Adrenal gland (tissue), 12 donors: Measurements from ENCODE around the gene ZNF358. TPM values are rescaled to one million over a fixed set of nuclear protein-coding genes. Genes with fewer than 3 reads are reported as not detected.

Experiments used
- DNase-seq, 7 donors: peaks; one replicate each; pipeline ENCODE4 v3.0.0-alpha.2; 2019 to 2020
- H3K27ac ChIP-seq, 5 donors: fragments of 200-600 bp; sonication (generic) in 4 of 5; 1 replicate in 3 of 5; 2 replicates in 2 of 5; pipeline versions ENCODE4 v1.5.1 to v1.8.0; 2016 to 2020; ENCODE audit warnings: mild to moderate bottlenecking in 1 of 5
- H3K27me3 ChIP-seq: fragments of 200-600 bp; 2 replicates; pipeline ENCODE4 v1.8.0; 2021
- H3K36me3 ChIP-seq, 2 donors: fragments of 200-600 bp; replicated peaks in 1 of 2; 1 replicate in 1 of 2; 2 replicates in 1 of 2; pipeline versions ENCODE4 v1.5.1 to v1.8.0; 2018 to 2022
- H3K4me1 ChIP-seq, 2 donors: fragments of 200-600 bp; replicated peaks in 1 of 2; 1 replicate in 1 of 2; 2 replicates in 1 of 2; pipeline versions ENCODE4 v1.5.1 to v1.8.0; 2018 to 2021
- H3K4me3 ChIP-seq, 4 donors: fragments of 200-600 bp; sonication (generic) in 3 of 4; one replicate each; pipeline ENCODE4 v1.5.1; 2016 to 2018
- H3K9me3 ChIP-seq, 3 donors: fragments of 200-600 bp; sonication (generic) in 1 of 3; replicated peaks in 1 of 3; 1 replicate in 2 of 3; 2 replicates in 1 of 3; pipeline versions ENCODE4 v1.5.1 to v1.8.0; 2016 to 2021
- POLR2A ChIP-seq, 2 donors: fragments of 450-650 bp; IDR thresholded peaks; one replicate each; pipeline ENCODE4 v1.6.1; 2017; ENCODE audit warnings: antibody characterized with exemption in 2 of 2, mild to moderate bottlenecking in 2 of 2, moderate library complexity in 1 of 2
- WGBS, 4 donors: extraction: QIAGEN DNeasy Blood & Tissue Kit in 2 of 4; methylation state at CpG; one replicate each; pipeline versions ENCODE4 v1.1.5 to v1.1.7; 2013 to 2017; 5-methylcytosine and 5-hydroxymethylcytosine counted together
- intact Hi-C, 2 donors: fragments of 100-400 bp; cut with DNase I; formaldehyde crosslinking; loops; one replicate each; pipeline versions ENCODE4 v1.14.1 to v1.15.0; 2022 to 2023
- polyA plus RNA-seq, 3 donors: library from polyadenylated mRNA; stranded (reverse); fragments of 200-250 nt in 2 of 3; fragments of 350-450 nt in 1 of 3; fragmentation: Illumina TruSeq in 1 of 3; extraction: RNeasy Lipid Tissue Mini Kit (QIAGEN cat#74804) in 1 of 3; gene quantifications; one replicate each; pipeline ENCODE4 v1.2.3, GENCODE V29; 2013 to 2014
- total RNA-seq, 9 donors: library from RNA; depleted of rRNA in 4 of 9; stranded (reverse); fragments of >200 nt in 4 of 9; fragments of 120-200 nt in 1 of 9; fragmentation: NEBNext Ultra II Directional in 1 of 9; extraction: Animal tissue kit (Norgen Biotek cat#: 25700) in 1 of 9; gene quantifications; one replicate each; pipeline versions ENCODE4 v1.1.0 to v1.2.4, GENCODE V29; 2013 to 2023
- TF ChIP-seq, protein P1 (sequence below), 6 experiments: fragments of 450-650 bp in 4 of 6; fragments of 200-600 bp in 2 of 6; sonication (generic) in 1 of 6; IDR thresholded peaks; 1 replicate in 5 of 6; 2 replicates in 1 of 6; pipeline versions ENCODE4 v1.5.1 to v1.8.0; 2016 to 2021; ENCODE audit warnings: antibody characterized with exemption in 6 of 6, mild to moderate bottlenecking in 2 of 6, moderate library complexity in 1 of 6
- donor health status: healthy with polysubstance abuse.
- donor health status: Bipolar disorder and iron deficiency.
- donor health status: DM: yes; HTN: yes; CAD: no.
- donor health status: DM: no; HTN: no; CAD: no.
- donor health status: DM: no; HTN: no; CAD: no.
- donor health status: DM: yes; HTN: yes; CAD: no.

ZNF358 gene
- total and polyA plus RNA-seq, 12 donors: 12.8 to 197 (median 101) TPM

DNA sequence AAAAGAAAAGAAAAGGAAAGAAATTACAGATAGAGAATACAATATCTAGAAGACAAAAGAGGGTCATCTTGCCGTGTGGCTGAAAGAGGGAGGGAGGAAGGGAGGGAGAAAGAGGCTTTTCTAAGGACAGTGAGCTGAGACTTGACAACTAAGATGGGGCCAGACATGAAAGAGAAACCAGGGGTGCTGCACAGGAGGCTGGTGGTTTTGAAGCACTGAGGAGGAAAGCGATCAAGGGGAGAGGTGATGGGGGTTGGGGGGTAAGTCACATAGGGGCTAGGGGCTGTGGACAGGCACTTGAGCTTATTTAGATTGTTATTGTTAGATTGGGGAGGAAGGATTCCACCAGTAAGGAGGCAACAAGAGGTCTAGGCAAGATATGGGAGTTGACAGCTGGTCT, 36.9 kb downstream of the ZNF358 start:
- no peak overlapping the region for H3K27ac ChIP-seq
- intact Hi-C loops: no loop called here
- peaks cover 0 to 38% of the 10 kb centered on the region in 2 donors for H3K36me3 ChIP-seq
- no peak for DNase-seq
- TF ChIP-seq POLR2A (IDR thresholded peaks at IDR 0.05): no peak
- TF ChIP-seq, protein P1, sequence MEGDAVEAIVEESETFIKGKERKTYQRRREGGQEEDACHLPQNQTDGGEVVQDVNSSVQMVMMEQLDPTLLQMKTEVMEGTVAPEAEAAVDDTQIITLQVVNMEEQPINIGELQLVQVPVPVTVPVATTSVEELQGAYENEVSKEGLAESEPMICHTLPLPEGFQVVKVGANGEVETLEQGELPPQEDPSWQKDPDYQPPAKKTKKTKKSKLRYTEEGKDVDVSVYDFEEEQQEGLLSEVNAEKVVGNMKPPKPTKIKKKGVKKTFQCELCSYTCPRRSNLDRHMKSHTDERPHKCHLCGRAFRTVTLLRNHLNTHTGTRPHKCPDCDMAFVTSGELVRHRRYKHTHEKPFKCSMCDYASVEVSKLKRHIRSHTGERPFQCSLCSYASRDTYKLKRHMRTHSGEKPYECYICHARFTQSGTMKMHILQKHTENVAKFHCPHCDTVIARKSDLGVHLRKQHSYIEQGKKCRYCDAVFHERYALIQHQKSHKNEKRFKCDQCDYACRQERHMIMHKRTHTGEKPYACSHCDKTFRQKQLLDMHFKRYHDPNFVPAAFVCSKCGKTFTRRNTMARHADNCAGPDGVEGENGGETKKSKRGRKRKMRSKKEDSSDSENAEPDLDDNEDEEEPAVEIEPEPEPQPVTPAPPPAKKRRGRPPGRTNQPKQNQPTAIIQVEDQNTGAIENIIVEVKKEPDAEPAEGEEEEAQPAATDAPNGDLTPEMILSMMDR (IDR thresholded peaks at IDR 0.05): no peak
- 43 to 97% (median 70%) methylated on average over 2 of the region's 2 CpGs for WGBS, 4 donors
- H3K4me3 ChIP-seq: no peak overlapping the region
- no peaks in the 10 kb centered on the region for H3K4me1 ChIP-seq
- no peaks in the 10 kb centered on the region for H3K9me3 ChIP-seq
- H3K27me3 ChIP-seq: no peaks in the 10 kb centered on the region

DNA sequence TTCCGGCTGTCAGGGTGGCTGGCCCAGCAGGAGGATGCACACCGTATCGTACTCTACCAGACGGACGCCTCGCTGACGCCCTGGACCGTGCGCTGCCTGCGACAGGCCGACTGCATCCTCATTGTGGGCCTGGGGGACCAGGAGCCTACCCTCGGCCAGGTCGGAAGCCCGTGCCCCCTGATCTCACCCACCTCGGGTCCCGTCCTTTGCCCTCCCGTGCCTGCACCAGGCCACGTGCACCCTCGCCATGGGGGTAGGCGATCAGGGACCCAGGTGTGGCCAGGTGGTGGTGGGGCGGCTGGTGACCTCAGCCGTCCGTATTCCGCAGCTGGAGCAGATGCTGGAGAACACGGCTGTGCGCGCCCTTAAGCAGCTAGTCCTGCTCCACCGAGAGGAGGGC, 38.7 kb downstream of the ZNF358 start:
- Histone ChIP-seq H3K27ac (no peak overlapping the region), H3K9me3 (no peaks in the 10 kb centered on the region), H3K27me3 (no peaks in the 10 kb centered on the region), H3K4me3 (no peak overlapping the region), H3K4me1 (no peaks in the 10 kb centered on the region), H3K36me3 (peaks cover 0 to 55% of the 10 kb centered on the region in 2 donors)
- TF ChIP-seq, protein P1 (IDR thresholded peaks at IDR 0.05): no peak
- no peak for TF ChIP-seq POLR2A (IDR thresholded peaks at IDR 0.05)
- 88 to 100% (median 91%) methylated on average over 2 to 28 of the region's 28 CpGs for WGBS, 4 donors
- intact Hi-C loops: no loop called here
- no peak for DNase-seq

DNA sequence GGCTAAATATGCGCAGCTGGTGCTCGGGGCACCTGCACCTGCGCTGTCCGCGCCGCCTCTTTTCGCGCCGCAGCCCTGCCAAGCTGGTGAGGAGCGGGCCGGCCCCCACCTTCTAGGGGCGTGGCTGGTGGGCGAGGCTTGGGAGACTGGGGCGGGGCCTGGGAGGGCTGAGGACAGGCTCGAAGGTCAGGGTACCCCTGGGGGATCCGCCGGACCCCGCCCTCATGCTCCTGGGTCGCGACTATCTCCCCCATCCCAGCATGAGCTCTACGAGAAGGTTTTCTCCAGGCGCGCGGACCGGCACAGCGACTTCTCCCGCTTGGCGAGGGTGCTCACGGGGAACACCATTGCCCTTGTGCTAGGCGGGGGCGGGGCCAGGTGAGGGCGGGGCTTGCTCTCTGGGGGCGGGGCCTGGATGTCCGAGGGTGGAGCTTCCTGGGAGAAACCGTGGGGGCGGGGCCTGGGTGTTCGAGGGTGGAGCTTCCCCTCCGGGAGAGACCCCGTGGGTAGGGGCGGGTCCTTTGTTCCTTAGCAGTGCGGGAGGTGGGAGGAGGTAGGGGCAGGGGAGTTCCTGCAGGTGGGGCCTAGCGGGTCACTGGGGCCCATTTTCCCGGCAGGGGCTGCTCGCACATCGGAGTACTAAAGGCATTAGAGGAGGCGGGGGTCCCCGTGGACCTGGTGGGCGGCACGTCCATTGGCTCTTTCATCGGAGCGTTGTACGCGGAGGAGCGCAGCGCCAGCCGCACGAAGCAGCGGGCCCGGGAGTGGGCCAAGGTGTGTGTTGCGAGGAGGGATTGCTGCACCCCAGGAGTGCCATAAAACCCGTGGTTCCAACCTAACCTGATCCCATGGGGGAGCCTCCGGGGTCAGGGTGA, 39.3 kb downstream of the ZNF358 start:
- Histone ChIP-seq H3K4me3 (no peak overlapping the region), H3K4me1 (no peaks in the 10 kb centered on the region), H3K9me3 (no peaks in the 10 kb centered on the region), H3K27me3 (no peaks in the 10 kb centered on the region), H3K27ac (no peak overlapping the region), H3K36me3 (peaks cover 0 to 59% of the 10 kb centered on the region in 2 donors)
- 75 to 88% (median 80%) methylated on average over 16 to 62 of the region's 62 CpGs for WGBS, 4 donors
- intact Hi-C loops: no loop called here
- TF ChIP-seq POLR2A (IDR thresholded peaks at IDR 0.05): no peak
- TF ChIP-seq, protein P1 (IDR thresholded peaks at IDR 0.05): no peak
- DNase-seq: no peak

DNA sequence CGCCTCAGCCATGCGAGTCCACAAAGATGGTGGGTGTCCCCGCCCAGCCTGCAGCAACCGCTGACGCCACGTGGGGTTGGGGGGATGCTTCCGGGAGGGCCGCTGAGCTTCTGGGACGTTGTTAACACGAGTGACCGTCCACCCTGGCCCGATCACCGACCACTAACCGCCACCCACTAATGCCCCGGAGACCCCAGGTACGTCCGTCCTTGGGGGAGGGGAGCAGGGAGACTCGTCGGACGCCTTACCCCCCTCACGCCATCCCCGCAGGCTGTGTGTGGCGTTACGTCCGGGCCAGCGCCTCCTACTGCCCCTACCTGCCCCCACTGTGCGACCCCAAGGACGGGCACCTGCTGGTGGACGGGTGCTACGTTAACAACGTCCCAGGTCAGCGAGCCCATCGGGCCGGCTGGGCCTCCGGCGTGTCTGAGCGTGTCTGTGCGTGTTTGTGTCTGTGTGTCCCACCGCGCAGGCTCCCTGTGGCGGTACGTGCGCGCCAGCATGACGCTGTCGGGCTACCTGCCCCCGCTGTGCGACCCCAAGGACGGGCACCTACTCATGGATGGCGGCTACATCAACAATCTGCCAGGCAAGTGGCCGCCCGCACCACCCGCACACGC, 40.9 kb downstream of the ZNF358 start:
- no peak for DNase-seq
- H3K27me3 ChIP-seq: no peaks in the 10 kb centered on the region

More for the DNA sequence above, 40.9 kb downstream of the ZNF358 start:
- intact Hi-C loops: no loop called here
- Histone ChIP-seq H3K36me3 (peaks cover 0 to 62% of the 10 kb centered on the region in 2 donors), H3K4me3 (no peak overlapping the region), H3K27ac (no peak overlapping the region), H3K4me1 (no peaks in the 10 kb centered on the region), H3K9me3 (no peaks in the 10 kb centered on the region)
- whole genome bisulfite sequencing, 4 donors: 95 to 100% (median 97%) methylated on average over 5 to 54 of the region's 54 CpGs
- no peak for TF ChIP-seq POLR2A (IDR thresholded peaks at IDR 0.05)
- TF ChIP-seq, protein P1 (IDR thresholded peaks at IDR 0.05): no peak
